MM.1S (cell line): ENCODE data around the gene CHD2.

Source experiments
- DNase-seq: peaks from one replicate; pipeline ENCODE4 v3.0.0-alpha.2; 2015
- H2AFZ ChIP-seq: fragments of 300-600 bp; sonication (generic); 2 replicates; pipeline ENCODE4 v1.6.0; 2016; ENCODE audit warnings: antibody characterized with exemption, low read length
- H3F3A ChIP-seq: fragments of 300-600 bp; sonication (generic); 2 replicates; pipeline ENCODE4 v1.6.1; 2016; ENCODE audit warnings: mild to moderate bottlenecking, antibody characterized with exemption, low read length, moderate library complexity, mixed read lengths; ENCODE audit not compliant: insufficient read depth
- H3K27ac ChIP-seq: fragments of 300-600 bp; sonication (generic); 2 replicates; pipeline ENCODE4 v1.5.1; 2016; ENCODE audit warnings: mild to moderate bottlenecking, low read length
- H3K27me3 ChIP-seq: fragments of 300-600 bp; sonication (generic); replicated peaks from 2 replicates; pipeline ENCODE4 v1.6.0; 2016; ENCODE audit warnings: low read length; ENCODE audit not compliant: insufficient read depth
- H3K36me3 ChIP-seq: fragments of 300-600 bp; sonication (generic); replicated peaks from 2 replicates; pipeline ENCODE4 v1.6.1; 2016; ENCODE audit warnings: mild to moderate bottlenecking, low read length, mixed read lengths; ENCODE audit not compliant: insufficient read depth
- H3K4me1 ChIP-seq: fragments of 300-600 bp; sonication (generic); 2 replicates; pipeline ENCODE4 v1.6.1; 2016; ENCODE audit warnings: low read length, mixed read lengths
- H3K4me2 ChIP-seq: fragments of 300-600 bp; sonication (generic); 2 replicates; pipeline ENCODE4 v1.6.0; 2016; ENCODE audit warnings: low read depth, low read length
- H3K4me3 ChIP-seq: fragments of 300-600 bp; sonication (generic); 2 replicates; pipeline ENCODE4 v1.5.1; 2016; ENCODE audit warnings: low read length, mixed read lengths
- H3K79me2 ChIP-seq: fragments of 300-600 bp; sonication (generic); 2 replicates; pipeline ENCODE4 v1.6.1; 2016; ENCODE audit warnings: mixed run types, low read length, mixed read lengths
- H3K9ac ChIP-seq: fragments of 300-600 bp; sonication (generic); 2 replicates; pipeline ENCODE4 v1.6.1; 2016; ENCODE audit warnings: low read length, mixed read lengths
- H3K9me2 ChIP-seq: fragments of 300-600 bp; sonication (generic); replicated peaks from 2 replicates; pipeline ENCODE4 v1.6.1; 2016; ENCODE audit warnings: mild to moderate bottlenecking, low read length, mixed read lengths; ENCODE audit not compliant: insufficient read depth
- H3K9me3 ChIP-seq: fragments of 300-600 bp; sonication (generic); replicated peaks from 2 replicates; pipeline ENCODE4 v1.6.1; 2016; ENCODE audit warnings: mild to moderate bottlenecking, low read length, mixed read lengths; ENCODE audit not compliant: insufficient read depth
- H4K20me1 ChIP-seq: fragments of 300-600 bp; sonication (generic); 2 replicates; pipeline ENCODE4 v1.6.1; 2016; ENCODE audit warnings: mild to moderate bottlenecking, low read length, moderate library complexity, mixed read lengths; ENCODE audit not compliant: insufficient read depth
- CTCF ChIP-seq: fragments of 300-600 bp; sonication (generic); IDR thresholded peaks from 2 replicates; pipeline ENCODE4 v1.5.1; 2016; ENCODE audit warnings: antibody characterized with exemption, low read length, mixed read lengths
- EZH2 ChIP-seq: fragments of 300-600 bp; sonication (generic); optimal IDR thresholded peaks from 2 replicates; pipeline ENCODE3; 2017; ENCODE audit warnings: low read depth, mild to moderate bottlenecking, antibody characterized with exemption, low read length, mixed read lengths
- EZH2phosphoT487 ChIP-seq: fragments of 300-600 bp; sonication (generic); IDR thresholded peaks from 2 replicates; pipeline ENCODE4 v1.6.1; 2018; ENCODE audit warnings: antibody characterized with exemption, low read length

The CHD2 gene

GRCh38 chr15:92984161-92984560, 84.0 kb downstream of the CHD2 start:
- Histone ChIP-seq H3K4me2 (no peak overlapping the region), H3F3A (no peaks in the 10 kb centered on the region), H3K4me1 (peaks cover 3% of the 10 kb centered on the region; the same call in 1 of the 2 replicates), H3K9ac (no peak overlapping the region), H3K79me2 (peaks cover 11% of the 10 kb centered on the region; the same call in 1 of the 2 replicates), H4K20me1 (no peaks in the 10 kb centered on the region), H3K9me2 (no peaks in the 10 kb centered on the region), H3K9me3 (no peaks in the 10 kb centered on the region), H3K27me3 (no peaks in the 10 kb centered on the region), H2AFZ (no peak overlapping the region), H3K4me3 (no peak overlapping the region), H3K36me3 (no peaks in the 10 kb centered on the region; the same call in 1 of the 2 replicates), H3K27ac (no peak overlapping the region)
- TF ChIP-seq CTCF (no peak), EZH2 (no peak), EZH2phosphoT487 (no peak)
- no peak for DNase-seq

- no peaks in the 10 kb centered on the region for H3F3A ChIP-seq
Measured at GRCh38 chr15:92989470-92989869, 89.3 kb downstream of the CHD2 start.

GRCh38 chr15:92990031-92990430, 89.9 kb downstream of the CHD2 start:
- H3F3A ChIP-seq = no peaks in the 10 kb centered on the region
- no peaks in the 10 kb centered on the region for H3K9me2 ChIP-seq
- TF ChIP-seq CTCF = no peak
- no peak for TF ChIP-seq EZH2
- TF ChIP-seq EZH2phosphoT487 = no peak
- H3K27ac ChIP-seq = no peak overlapping the region
- no peak overlapping the region for H2AFZ ChIP-seq
- no peaks in the 10 kb centered on the region; the same call in 1 of the 2 replicates for H3K36me3 ChIP-seq
- H3K4me2 ChIP-seq = no peak overlapping the region
- no peak overlapping the region for H3K4me3 ChIP-seq
- H3K9ac ChIP-seq = no peak overlapping the region
- peaks cover 10% of the 10 kb centered on the region; the same call in 1 of the 2 replicates for H3K79me2 ChIP-seq
- no peaks in the 10 kb centered on the region for H3K9me3 ChIP-seq
- H3K4me1 ChIP-seq = no peaks in the 10 kb centered on the region
- H4K20me1 ChIP-seq = no peaks in the 10 kb centered on the region
- no peak for DNase-seq
- H3K27me3 ChIP-seq = no peaks in the 10 kb centered on the region

More at GRCh38 chr15:92989470-92989869, 89.3 kb downstream of the CHD2 start:
- Histone ChIP-seq H3K9ac (no peak overlapping the region), H3K4me2 (no peak overlapping the region), H2AFZ (no peak overlapping the region), H3K27ac (no peak overlapping the region), H3K9me3 (no peaks in the 10 kb centered on the region), H3K4me3 (no peak overlapping the region), H3K4me1 (no peaks in the 10 kb centered on the region), H3K27me3 (no peaks in the 10 kb centered on the region), H3K36me3 (no peaks in the 10 kb centered on the region; the same call in 1 of the 2 replicates), H3K9me2 (no peaks in the 10 kb centered on the region), H4K20me1 (no peaks in the 10 kb centered on the region), H3K79me2 (peaks cover 10% of the 10 kb centered on the region; the same call in 1 of the 2 replicates)
- TF ChIP-seq EZH2phosphoT487 = no peak
- no peak for TF ChIP-seq CTCF
- no peak for TF ChIP-seq EZH2
- no peak for DNase-seq
